ENCODE results near the gene DAB2.
A peak's percentile ranks its signal among the peaks of the same experiment; 100 is the strongest.

Gene DAB2

DNA sequence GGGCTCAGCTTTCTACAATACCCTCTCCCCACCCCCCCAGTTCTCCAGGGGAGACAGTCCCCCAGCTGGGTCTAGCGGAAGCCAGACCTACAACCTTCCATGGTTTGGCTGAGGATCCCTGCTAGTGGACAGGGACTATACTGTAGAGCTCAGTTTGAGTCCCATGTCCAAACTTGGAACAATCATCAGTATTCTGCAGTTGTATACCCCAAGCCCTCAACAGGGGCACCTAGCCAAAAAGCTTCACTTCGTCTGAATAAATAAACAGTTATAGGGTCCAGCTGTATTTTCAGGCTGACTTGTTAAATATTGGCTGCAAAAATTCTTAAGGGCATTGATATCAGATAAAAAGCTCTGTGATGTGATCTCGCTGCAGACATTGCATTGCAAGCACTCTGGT lies 45.1 kb downstream of the DAB2 start:
- Histone ChIP-seq H3K9me3 (ENCODE audit: insufficient read depth, low read length) (no peaks in the 10 kb centered on the region), H4K20me1 (ENCODE audit: low read depth, low read length) (no peaks in the 10 kb centered on the region), H3K36me3 (ENCODE audit: low read length) (no peaks in the 10 kb centered on the region), H2AFZ (ENCODE audit: low read depth, low read length, severe bottlenecking) (no peak overlapping the region), H3K27ac (ENCODE audit: low read depth, low read length) (no peak overlapping the region), H3K9me2 (replicated peaks; ENCODE audit: insufficient read depth, low read length) (no peaks in the 10 kb centered on the region), H3K4me3 (ENCODE audit: insufficient read depth, low read length, poor library complexity, severe bottlenecking) (no peak overlapping the region), H3K79me2 (ENCODE audit: insufficient read depth, low read length) (no peaks in the 10 kb centered on the region), H3F3A (ENCODE audit: insufficient read depth) (no peaks in the 10 kb centered on the region), H3K27me3 (ENCODE audit: low read length) (no peaks in the 10 kb centered on the region), H3K4me2 (ENCODE audit: low read depth, low read length, poor library complexity, severe bottlenecking) (no peak overlapping the region), H3K9ac (ENCODE audit: low read length) (no peak overlapping the region)
- TF ChIP-seq, protein P1, sequence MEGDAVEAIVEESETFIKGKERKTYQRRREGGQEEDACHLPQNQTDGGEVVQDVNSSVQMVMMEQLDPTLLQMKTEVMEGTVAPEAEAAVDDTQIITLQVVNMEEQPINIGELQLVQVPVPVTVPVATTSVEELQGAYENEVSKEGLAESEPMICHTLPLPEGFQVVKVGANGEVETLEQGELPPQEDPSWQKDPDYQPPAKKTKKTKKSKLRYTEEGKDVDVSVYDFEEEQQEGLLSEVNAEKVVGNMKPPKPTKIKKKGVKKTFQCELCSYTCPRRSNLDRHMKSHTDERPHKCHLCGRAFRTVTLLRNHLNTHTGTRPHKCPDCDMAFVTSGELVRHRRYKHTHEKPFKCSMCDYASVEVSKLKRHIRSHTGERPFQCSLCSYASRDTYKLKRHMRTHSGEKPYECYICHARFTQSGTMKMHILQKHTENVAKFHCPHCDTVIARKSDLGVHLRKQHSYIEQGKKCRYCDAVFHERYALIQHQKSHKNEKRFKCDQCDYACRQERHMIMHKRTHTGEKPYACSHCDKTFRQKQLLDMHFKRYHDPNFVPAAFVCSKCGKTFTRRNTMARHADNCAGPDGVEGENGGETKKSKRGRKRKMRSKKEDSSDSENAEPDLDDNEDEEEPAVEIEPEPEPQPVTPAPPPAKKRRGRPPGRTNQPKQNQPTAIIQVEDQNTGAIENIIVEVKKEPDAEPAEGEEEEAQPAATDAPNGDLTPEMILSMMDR (IDR thresholded peaks at IDR 0.05; ENCODE audit: insufficient read depth, low read length, poor library complexity, severe bottlenecking), result no peak
- no peak for TF ChIP-seq EZH2phosphoT487 (conservative IDR thresholded peaks at IDR 0.05; ENCODE audit: low read length)

DNA sequence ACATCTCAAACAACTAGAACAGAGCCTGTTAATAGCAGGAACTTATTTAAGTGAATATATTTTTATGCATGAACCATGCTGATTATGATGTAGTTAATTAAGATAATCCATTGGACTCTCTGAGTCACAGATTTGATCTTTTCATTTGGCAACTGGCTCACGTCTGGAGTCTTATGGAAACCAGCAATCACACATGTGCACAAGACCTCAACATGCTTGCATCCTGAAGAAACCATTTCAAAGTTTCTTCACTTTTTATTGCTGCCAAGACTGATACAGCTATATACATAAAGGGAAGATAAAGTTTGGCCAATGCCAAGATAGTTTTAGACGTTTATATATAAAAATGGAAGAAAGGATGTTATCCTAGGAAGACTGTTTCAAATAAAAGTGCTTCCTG lies 47.2 kb downstream of the DAB2 start:
- TF ChIP-seq EZH2phosphoT487 (conservative IDR thresholded peaks at IDR 0.05; ENCODE audit: low read length), result no peak
- TF ChIP-seq, protein P1 (IDR thresholded peaks at IDR 0.05; ENCODE audit: insufficient read depth, low read length, poor library complexity, severe bottlenecking), result no peak
- no peaks in the 10 kb centered on the region for H3K36me3 ChIP-seq (ENCODE audit: low read length)
- no peaks in the 10 kb centered on the region for H3K9me3 ChIP-seq (ENCODE audit: insufficient read depth, low read length)
- no peaks in the 10 kb centered on the region for H3K27me3 ChIP-seq (ENCODE audit: low read length)
- H3K79me2 ChIP-seq (ENCODE audit: insufficient read depth, low read length), result no peaks in the 10 kb centered on the region
- no peak overlapping the region for H3K27ac ChIP-seq (ENCODE audit: low read depth, low read length)
- no peaks in the 10 kb centered on the region for H3K9me2 ChIP-seq (replicated peaks; ENCODE audit: insufficient read depth, low read length)
- no peak overlapping the region for H3K4me3 ChIP-seq (ENCODE audit: insufficient read depth, low read length, poor library complexity, severe bottlenecking)
- H3F3A ChIP-seq (ENCODE audit: insufficient read depth), result no peaks in the 10 kb centered on the region
- no peak overlapping the region for H3K9ac ChIP-seq (ENCODE audit: low read length)
- no peak overlapping the region for H2AFZ ChIP-seq (ENCODE audit: low read depth, low read length, severe bottlenecking)
- H4K20me1 ChIP-seq (ENCODE audit: low read depth, low read length), result no peaks in the 10 kb centered on the region
- H3K4me2 ChIP-seq (ENCODE audit: low read depth, low read length, poor library complexity, severe bottlenecking), result no peak overlapping the region

DNA sequence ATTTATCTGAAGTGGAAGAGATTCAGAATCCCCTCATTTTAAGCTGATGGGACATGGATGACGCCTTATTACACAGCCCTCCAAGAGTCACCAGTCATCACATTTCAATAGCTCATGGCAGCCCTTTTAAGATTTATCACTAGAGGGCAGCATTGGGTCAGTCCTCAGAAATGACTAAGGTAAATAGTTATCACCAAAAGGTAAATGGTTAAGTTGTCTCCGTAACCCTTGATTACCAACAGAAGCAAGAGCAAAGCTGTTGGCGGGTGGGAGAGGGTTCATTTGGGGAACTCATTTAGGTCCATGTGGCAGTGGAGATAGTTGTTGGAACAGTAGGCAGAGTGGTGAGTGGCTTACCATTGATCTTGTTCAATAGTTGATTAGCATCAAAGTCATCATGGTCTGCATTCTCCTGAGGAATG lies 48.5 kb downstream of the DAB2 start:
- H2AFZ ChIP-seq (ENCODE audit: low read depth, low read length, severe bottlenecking), result no peak overlapping the region

More for the DNA sequence above, 48.5 kb downstream of the DAB2 start:
- Histone ChIP-seq H3K9me3 (ENCODE audit: insufficient read depth, low read length) (no peaks in the 10 kb centered on the region), H3K79me2 (ENCODE audit: insufficient read depth, low read length) (no peaks in the 10 kb centered on the region), H3K36me3 (ENCODE audit: low read length) (no peaks in the 10 kb centered on the region), H3K27me3 (ENCODE audit: low read length) (no peaks in the 10 kb centered on the region), H3K4me3 (ENCODE audit: insufficient read depth, low read length, poor library complexity, severe bottlenecking) (no peak overlapping the region), H3K9ac (ENCODE audit: low read length) (no peak overlapping the region), H3K27ac (ENCODE audit: low read depth, low read length) (no peak overlapping the region), H3K9me2 (replicated peaks; ENCODE audit: insufficient read depth, low read length) (no peaks in the 10 kb centered on the region), H4K20me1 (ENCODE audit: low read depth, low read length) (no peaks in the 10 kb centered on the region), H3F3A (ENCODE audit: insufficient read depth) (no peaks in the 10 kb centered on the region), H3K4me2 (ENCODE audit: low read depth, low read length, poor library complexity, severe bottlenecking) (no peak overlapping the region)
- TF ChIP-seq, protein P1 (IDR thresholded peaks at IDR 0.05; ENCODE audit: insufficient read depth, low read length, poor library complexity, severe bottlenecking), result peak; percentile 57
- TF ChIP-seq EZH2phosphoT487 (conservative IDR thresholded peaks at IDR 0.05; ENCODE audit: low read length), result no peak

Data from SU-DHL-6 (cell line).